Measurements from ENCODE around the gene SNRPA1.
A peak's percentile ranks its signal among the peaks of the same experiment; 100 is the strongest.
"Not testable (repeated sequence)": the region's sequence is repeated elsewhere in the genome, so short reads cannot be mapped to it uniquely, and the experiment has no call there.

The SNRPA1 gene

GRCh38 chr15:101294731-101295606 is at the start of gene SNRPA1:
Gene SNRPA1 (minus strand): TSS chr15:101295248. CDS start chr15:101295178, 70 bp downstream.
- DNase-seq (ENCODE audit: low read depth, low spot score) = peak; percentile 57

- DNase-seq (ENCODE audit: low read depth, low spot score) = no peak
These were observed 47.0 kb upstream of the SNRPA1 start for GRCh38 chr15:101342056-101342455.

- DNase-seq (ENCODE audit: low read depth, low spot score) = no peak
These were observed 43.5 kb upstream of the SNRPA1 start for GRCh38 chr15:101338502-101339057.

GRCh38 chr15:101337976-101338375 is 42.9 kb upstream of the SNRPA1 start:
- DNase-seq (ENCODE audit: low read depth, low spot score) = no peak

DNA sequence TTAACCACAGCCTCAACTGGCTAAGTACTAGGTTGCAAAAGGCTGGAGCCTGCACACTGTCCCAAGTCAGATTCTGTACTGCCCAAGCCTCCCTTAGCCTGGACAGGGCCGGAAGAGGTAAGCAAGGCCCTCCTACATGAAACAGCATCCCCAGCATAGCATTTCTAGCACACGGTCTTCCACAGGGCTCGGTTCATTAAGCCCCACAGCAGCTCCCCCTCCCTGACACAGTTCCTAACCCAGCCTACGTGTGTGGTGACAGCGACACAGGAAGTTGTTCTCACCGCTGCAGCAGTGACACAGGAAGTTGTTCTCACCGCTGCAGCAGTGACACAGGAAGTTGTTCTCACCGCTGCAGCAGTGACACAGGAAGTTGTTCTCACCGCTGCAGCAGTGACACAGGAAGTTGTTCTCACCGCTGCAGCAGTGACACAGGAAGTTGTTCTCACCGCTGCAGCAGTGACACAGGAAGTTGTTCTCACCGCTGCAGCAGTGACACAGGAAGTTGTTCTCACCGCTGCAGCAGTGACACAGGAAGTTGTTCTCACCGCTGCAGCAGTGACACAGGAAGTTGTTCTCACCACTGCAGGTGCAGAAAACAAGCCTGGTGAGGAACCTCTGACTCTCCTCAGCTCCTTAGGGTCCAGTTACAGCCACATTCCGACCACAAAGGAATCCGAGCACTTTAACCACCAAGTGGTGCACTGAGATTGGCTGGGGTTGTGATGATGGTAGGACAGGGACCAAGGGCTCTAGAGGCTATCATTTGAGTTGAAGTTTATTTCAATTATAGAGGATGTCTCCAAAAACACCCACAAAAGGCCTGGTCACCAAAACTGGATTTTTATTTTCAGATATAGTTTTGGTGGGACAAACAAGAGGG is 39.1 kb upstream of the SNRPA1 start:
- DNase-seq (ENCODE audit: low read depth, low spot score) = not testable (repeated sequence)

DNA sequence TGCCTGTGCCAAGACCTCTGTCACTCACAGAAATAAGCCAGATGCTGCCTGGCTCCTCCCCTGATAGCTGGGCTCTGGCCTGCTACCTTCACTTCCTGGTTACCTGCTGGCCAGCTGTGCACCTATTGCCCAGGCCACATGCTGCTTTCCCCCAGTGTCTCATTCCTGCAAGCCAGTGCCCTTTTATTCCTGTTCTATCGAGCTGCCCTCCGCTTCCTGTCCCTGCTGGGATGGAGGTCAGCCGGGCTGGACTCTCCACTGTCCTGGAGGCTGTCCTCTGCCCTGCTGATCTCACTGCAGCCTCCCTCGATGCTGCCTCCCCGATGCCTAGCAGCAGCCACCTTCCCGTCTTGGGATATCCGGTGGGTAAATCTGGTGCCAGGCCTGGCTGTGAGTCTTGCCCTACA is 37.0 kb upstream of the SNRPA1 start:
- DNase-seq (ENCODE audit: low read depth, low spot score) = no peak

GRCh38 chr15:101329867-101330380 is 34.9 kb upstream of the SNRPA1 start:
- DNase-seq (ENCODE audit: low read depth, low spot score) = no peak

DNA sequence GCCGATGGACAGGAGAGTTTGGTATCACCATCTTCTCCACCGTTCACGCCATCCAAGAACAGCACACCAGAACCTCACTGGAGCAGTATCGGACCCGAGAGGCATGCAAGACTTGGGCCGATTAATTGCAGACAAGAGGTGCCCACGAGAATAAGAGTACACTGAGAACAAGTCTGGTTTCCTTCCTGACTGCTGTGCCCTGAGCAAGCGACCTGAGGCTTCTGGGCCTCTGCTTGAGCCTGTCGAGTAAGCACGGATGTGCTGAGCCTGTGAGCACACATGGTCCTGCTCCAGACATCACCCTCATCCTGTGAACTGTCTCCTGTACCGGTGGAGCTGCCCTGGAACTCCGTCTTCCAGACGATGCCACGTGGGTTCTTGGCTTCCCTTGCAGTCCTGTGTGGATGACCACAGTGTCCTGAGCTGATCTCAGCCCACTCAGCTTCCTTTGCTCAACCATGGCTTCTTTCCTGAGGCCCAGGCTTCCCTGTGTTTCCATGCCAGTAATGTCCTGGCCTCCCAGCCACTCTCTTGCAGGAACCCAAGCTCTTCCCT is 34.3 kb upstream of the SNRPA1 start:
- DNase-seq (ENCODE audit: low read depth, low spot score) = no peak

- DNase-seq (ENCODE audit: low read depth, low spot score) = no peak
These were observed 33.0 kb upstream of the SNRPA1 start for GRCh38 chr15:101328001-101328400.

GRCh38 chr15:101327147-101327740 is 32.2 kb upstream of the SNRPA1 start:
- DNase-seq (ENCODE audit: low read depth, low spot score) = no peak

DNA sequence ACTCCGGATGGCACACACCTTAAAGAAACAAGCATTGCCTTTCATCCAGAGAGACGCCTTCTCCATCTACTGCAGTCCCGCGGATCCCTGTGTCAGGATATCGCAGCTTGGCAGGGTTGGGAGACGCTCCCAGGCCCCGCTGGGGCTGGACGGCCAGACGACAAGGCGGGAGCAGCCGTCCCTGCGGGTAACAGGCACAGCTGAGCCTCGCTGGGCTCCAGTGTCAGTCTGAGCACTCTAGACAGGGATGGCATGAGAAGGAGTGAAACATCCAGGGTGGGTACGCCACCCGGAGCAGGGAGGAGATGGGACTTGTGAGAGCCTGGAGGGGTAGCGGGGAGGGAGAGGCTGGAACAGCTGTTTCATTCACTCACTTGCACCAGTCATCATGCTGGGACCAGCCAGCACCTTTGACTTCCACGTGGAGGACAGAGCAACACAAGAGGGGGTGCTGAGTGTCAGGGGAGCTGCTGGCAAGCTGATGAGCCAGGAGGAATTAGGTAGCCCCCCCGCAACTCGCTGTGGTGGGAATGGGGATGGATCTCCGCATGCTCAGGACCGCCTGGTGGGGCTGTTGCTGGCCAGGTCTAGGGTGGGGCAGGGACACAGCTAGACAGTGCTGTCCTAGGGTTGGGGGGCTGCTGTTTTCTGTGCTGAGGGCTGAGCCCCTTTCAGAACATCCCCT is 31.6 kb upstream of the SNRPA1 start:
- no peak for DNase-seq (ENCODE audit: low read depth, low spot score)

DNA sequence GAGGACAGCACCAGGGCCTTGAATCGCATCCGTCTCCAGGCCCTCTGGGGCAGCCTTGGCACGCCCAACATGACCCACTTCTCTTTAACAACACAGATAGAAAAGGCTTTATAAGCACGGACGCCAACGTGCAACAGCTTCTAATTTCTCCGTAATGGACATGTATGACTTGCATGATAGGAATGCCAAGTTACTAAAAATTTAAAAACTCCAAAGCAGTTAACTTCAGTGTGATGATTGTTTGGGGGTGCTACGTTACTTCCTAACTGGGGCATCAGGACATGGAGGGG is 30.9 kb upstream of the SNRPA1 start:
- no peak for DNase-seq (ENCODE audit: low read depth, low spot score)

GRCh38 chr15:101325263-101326025 is 30.4 kb upstream of the SNRPA1 start:
- DNase-seq (ENCODE audit: low read depth, low spot score) = no peak

GRCh38 chr15:101324524-101325177 is 29.6 kb upstream of the SNRPA1 start:
- DNase-seq (ENCODE audit: low read depth, low spot score) = no peak

GRCh38 chr15:101323793-101324523 is 28.9 kb upstream of the SNRPA1 start:
- no peak for DNase-seq (ENCODE audit: low read depth, low spot score)

- DNase-seq (ENCODE audit: low read depth, low spot score) = no peak
These were observed 27.9 kb upstream of the SNRPA1 start for GRCh38 chr15:101322854-101323477.

DNA sequence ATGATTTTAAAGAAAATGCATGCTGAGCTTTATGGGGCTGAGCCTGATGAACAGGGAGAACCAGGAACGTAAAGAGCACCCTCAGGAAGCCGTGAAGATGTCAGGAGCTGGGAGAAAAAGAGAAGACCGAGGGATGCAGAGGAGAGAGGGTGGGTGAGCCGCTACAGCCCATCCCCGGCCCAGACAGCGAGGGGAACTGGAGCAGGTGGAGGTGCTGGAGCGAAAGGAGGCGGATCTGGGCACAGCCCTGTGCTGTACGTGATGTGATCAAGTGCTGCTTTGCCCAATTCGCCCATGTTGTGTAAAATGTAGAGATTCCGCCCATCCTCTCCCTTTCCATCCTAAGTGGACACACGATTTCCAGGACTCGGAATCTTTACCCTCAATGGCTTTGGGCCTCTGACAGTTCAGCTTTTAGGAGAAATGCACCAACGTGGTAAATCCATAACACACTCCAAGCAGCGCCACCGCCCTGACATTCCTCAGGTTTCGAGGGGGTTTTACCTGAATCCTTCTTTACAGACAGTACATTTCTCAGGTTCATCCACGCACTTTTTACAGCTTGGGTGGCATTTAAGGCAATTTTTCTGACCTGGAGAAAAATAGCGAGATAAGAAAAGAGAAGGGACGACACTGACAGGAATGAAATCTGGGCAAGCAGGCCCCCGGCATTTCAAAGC is 27.1 kb upstream of the SNRPA1 start:
- DNase-seq (ENCODE audit: low read depth, low spot score) = no peak

- DNase-seq (ENCODE audit: low read depth, low spot score) = peak; percentile 28
These were observed 25.5 kb upstream of the SNRPA1 start for GRCh38 chr15:101320501-101321052.
